GM20431 (cell line): ENCODE measurements around the gene DHRSX.

Experiments used
- in situ Hi-C: fragments of 300-500 bp; cut with MseI, MboI; formaldehyde crosslinking; loops from one replicate; pipeline ENCODE4 v1.15.0; 2020; ENCODE audit warnings: low sequenced_read_pairs; ENCODE audit not compliant: unreplicated experiment

DHRSX gene

DNA sequence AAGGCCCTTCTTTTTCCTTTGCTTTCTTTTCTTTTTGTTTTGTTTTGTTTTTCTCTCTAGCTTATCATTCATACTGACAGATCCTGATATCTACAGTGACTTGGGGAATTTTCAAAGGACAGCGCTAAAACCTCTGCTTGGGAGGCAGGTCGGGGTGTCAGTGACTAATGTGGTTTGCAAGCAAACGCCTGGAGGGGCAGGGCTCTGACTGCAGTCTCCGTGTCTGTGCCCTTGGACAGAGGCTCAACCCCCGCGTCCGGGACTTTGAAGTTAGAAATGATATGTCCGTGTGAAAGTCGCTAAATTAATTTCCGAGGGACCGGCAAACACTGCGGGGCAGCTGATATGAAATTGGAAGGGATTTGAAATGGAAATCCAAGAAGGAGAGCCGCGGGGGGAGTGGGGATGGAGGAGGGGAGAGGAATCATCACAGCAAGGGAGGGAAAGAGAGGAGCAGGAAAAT is 312.4 kb downstream of the DHRSX start:
- in situ Hi-C loops: no loop called here

GRCh38 chrX:2187352-2188115 is 313.2 kb downstream of the DHRSX start:
- in situ Hi-C loops: no loop called here

DNA sequence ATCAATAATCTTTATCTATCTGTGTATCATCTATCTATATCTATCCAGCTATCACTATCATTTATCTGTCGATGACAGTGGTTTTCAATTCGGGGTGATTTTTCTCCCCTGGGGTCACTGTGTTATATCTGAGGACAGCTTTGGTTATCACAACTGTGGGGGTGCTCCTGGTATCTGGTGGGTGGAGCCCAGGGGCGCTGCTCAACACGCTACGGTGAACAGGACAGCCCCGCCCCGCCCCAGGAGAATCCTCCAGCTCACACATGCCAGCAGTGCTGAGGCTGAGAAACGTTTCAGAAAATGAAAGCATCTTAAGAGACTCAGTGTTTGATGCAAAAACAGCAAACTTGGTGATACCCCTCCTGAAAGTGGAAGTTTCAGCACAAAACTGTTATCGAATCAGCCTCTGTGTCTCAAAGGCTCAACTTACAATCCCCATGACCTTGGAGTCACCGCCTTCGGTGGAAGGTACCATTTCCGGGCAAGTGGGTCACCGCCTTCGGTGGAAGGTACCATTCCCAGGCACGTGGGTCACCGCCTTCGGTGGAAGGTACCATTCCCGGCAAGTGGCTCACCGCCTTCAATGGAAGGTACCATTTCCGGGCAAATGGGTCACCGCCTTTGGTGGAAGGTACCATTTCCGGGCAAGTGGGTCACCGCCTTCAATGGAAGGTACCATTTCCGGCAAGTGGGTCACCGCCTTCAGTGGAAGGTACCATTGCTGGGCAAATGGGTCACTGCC is 315.3 kb downstream of the DHRSX start:
- in situ Hi-C loops: no loop called here

DNA sequence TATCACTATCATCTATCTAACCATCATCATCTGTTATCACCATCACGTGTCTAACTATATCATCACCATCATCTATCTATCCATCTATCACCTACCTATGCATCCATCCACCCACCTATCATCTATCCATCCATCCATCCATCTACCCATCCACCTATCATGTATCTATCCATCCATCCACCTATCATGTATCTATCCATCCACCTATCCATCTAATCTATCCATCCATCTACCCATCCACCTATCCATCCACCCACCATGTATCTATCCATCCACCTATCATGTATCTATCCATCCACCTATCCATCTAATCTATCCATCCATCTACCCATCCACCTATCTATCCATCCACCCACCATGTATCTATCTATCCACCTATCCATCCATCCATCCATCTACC is 316.7 kb downstream of the DHRSX start:
- in situ Hi-C loops: no loop called here

DNA sequence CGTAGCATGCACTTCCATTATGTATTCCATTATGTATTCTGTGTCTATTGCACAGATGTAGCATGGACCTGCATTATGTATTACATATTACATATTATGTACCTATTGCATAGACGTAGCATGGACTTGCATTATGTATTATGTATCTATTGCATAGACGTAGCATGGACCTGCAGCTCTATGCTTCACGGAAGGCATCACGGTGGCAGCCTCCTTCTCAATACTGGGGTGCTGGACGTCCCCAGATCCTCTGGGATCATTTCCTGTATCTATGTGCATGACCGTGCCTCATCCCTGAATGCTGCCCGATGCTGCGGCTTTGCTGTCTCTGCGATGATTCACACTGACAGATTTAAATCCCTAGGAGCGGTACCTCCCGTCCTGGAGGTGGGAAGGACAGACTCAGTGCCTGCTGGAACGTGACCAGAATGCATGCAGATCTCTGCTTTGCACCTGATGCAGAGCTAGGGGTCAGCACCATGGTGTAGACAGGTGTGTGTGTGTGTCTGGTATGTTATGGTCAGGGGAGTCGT is 317.5 kb downstream of the DHRSX start:
- in situ Hi-C loops: no loop called here

DNA sequence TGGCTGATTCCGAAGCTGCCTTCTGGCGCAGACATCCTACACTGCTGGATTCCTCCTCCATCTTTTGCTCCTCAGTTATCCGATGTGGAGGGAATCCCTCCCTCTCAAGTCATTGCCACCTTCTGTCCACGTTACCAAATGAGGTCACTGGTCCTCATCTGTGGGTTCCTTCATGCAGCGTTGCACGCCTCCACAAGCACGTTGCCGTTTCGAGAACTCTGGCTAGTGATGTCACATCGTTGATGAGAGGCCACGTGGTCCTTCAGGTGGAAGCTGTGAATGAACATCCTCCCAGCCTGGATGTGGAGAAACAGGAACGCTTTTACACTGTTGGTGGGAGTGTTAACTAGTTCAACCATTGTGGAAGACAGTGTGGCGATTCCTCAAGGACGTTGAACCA is 323.2 kb downstream of the DHRSX start:
- in situ Hi-C loops: no loop called here

DNA sequence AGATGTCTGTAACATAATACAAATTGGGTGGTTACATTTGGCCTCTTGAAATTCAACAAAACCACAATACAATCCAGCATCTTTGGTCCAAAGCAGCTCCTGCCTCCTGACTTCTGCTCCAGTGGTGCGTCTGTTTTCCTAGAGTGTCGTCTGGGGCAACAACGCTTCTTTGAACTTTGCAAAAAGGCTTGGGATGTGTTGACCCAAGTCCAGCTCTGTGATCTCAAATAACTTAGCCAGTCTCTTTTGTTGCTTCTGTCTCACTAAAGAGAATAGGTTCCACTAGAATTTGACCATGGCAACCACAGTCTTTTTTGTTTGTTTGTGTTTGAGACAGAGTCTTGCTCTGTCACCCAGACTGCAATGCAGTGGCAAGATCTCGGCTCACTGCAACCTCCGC is 324.0 kb downstream of the DHRSX start:
- in situ Hi-C loops: no loop called here

DNA sequence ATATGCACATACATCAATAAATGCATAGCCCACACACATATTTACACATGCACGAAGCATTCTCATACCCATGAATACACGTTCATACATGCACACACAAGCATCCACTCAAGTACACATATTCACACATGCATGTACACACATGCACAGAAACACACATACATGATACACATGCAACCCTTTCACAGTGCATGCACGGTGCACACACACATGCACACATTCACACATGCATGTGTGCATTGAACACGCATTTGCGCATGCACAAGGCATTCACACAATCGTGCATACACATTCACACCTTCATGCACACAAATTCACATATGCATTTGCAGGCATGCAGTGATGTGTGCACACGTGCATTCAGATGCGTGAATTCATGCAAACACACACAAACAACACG is 324.5 kb downstream of the DHRSX start:
- in situ Hi-C loops: no loop called here

DNA sequence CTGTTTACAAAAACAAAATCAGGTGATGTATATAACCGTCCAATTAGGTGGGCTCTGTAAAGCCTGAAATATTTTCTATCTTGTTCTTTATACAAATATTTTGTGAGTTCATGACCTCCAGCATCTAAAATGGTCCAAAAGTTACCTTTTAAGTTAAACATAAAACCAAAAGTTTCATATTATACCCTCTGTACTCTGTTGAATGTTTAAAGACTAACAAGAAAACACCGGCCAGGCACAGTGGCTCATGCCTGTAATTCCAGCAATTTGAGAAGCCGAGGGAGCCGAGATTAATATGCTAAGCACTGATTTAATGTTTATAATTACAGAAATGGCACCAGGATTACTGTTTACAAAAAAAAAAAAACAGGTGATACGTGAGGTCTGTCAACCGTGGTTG is 328.4 kb downstream of the DHRSX start:
- in situ Hi-C loops: no loop called here
